NCI-H2196 treated with DMSO at 0.1 percent for 48 hours (cell line): ENCODE data around the gene FRMD4B.

ENCODE experiments used
- DNase-seq: peaks from one replicate; lab custom pipeline; 2025; ENCODE audit not compliant: unreplicated experiment; lab: John Stamatoyannopoulos, UW

The FRMD4B gene

GRCh38 chr3:69385723-69386555, at the start of gene FRMD4B:
Gene FRMD4B (minus strand): TSS chr3:69386088. CDS start chr3:69385989, 99 bp downstream.
- no peak for DNase-seq

- DNase-seq = no peak
Observed at GRCh38 chr3:69433969-69434325, 48.1 kb upstream of the FRMD4B start.

GRCh38 chr3:69433121-69433968, 47.5 kb upstream of the FRMD4B start:
- DNase-seq = no peak

- DNase-seq = no peak
Observed at GRCh38 chr3:69428657-69429255, 42.9 kb upstream of the FRMD4B start.

GRCh38 chr3:69426967-69427304, 41.0 kb upstream of the FRMD4B start:
- DNase-seq = no peak

GRCh38 chr3:69426291-69426966, 40.5 kb upstream of the FRMD4B start:
- DNase-seq = no peak

GRCh38 chr3:69425249-69425648, 39.4 kb upstream of the FRMD4B start:
- DNase-seq = no peak

- no peak for DNase-seq
Observed at GRCh38 chr3:69423463-69424155, 37.7 kb upstream of the FRMD4B start.

- DNase-seq = no peak
Observed at GRCh38 chr3:69422751-69423150, 36.9 kb upstream of the FRMD4B start.

- DNase-seq = no peak
Observed at GRCh38 chr3:69420781-69421520, 35.1 kb upstream of the FRMD4B start.

GRCh38 chr3:69419276-69419675, 33.4 kb upstream of the FRMD4B start:
- DNase-seq = no peak

GRCh38 chr3:69417541-69418078, 31.7 kb upstream of the FRMD4B start:
- no peak for DNase-seq

GRCh38 chr3:69413551-69414207, 27.8 kb upstream of the FRMD4B start:
- DNase-seq = no peak

- DNase-seq = no peak
Observed at GRCh38 chr3:69411346-69411745, 25.5 kb upstream of the FRMD4B start.

GRCh38 chr3:69410301-69410700, 24.4 kb upstream of the FRMD4B start:
- no peak for DNase-seq

- no peak for DNase-seq
Observed at GRCh38 chr3:69409831-69410230, 23.9 kb upstream of the FRMD4B start.

GRCh38 chr3:69409011-69409410, 23.1 kb upstream of the FRMD4B start:
- DNase-seq = no peak

- DNase-seq = no peak
Observed at GRCh38 chr3:69408542-69408941, 22.7 kb upstream of the FRMD4B start.

- no peak for DNase-seq
Observed at GRCh38 chr3:69407908-69408307, 22.0 kb upstream of the FRMD4B start.
